ENCODE results near the gene TOGARAM1.
"Not testable (repeated sequence)": the region's sequence is repeated elsewhere in the genome, so short reads cannot be mapped to it uniquely, and the experiment has no call there.

TOGARAM1 gene

GRCh38 chr14:45038865-45039264 is 76.9 kb downstream of the TOGARAM1 start:
- no peak for DNase-seq (ENCODE audit: low spot score)

GRCh38 chr14:45039390-45039789 is 77.4 kb downstream of the TOGARAM1 start:
- DNase-seq (ENCODE audit: low spot score) = no peak

GRCh38 chr14:45041641-45042040 is 79.7 kb downstream of the TOGARAM1 start:
- DNase-seq (ENCODE audit: low spot score) = no peak

GRCh38 chr14:45044638-45045037 is 82.6 kb downstream of the TOGARAM1 start:
- DNase-seq (ENCODE audit: low spot score) = no peak

- no peak for DNase-seq (ENCODE audit: low spot score)
Measured at GRCh38 chr14:45048385-45048784, 86.4 kb downstream of the TOGARAM1 start.

GRCh38 chr14:45051180-45051579 is 89.2 kb downstream of the TOGARAM1 start:
- DNase-seq (ENCODE audit: low spot score) = no peak

GRCh38 chr14:45051896-45052295 is 89.9 kb downstream of the TOGARAM1 start:
- no peak for DNase-seq (ENCODE audit: low spot score)

- no peak for DNase-seq (ENCODE audit: low spot score)
Measured at GRCh38 chr14:45057349-45057748, 95.4 kb downstream of the TOGARAM1 start.

- DNase-seq (ENCODE audit: low spot score) = no peak
Measured at GRCh38 chr14:45057881-45058364, 95.9 kb downstream of the TOGARAM1 start.

GRCh38 chr14:45060551-45060950 is 98.6 kb downstream of the TOGARAM1 start:
- no peak for DNase-seq (ENCODE audit: low spot score)

- no peak for DNase-seq (ENCODE audit: low spot score)
Measured at GRCh38 chr14:45065540-45065939, 103.5 kb downstream of the TOGARAM1 start.

- no peak for DNase-seq (ENCODE audit: low spot score)
Measured at GRCh38 chr14:45065956-45066355, 104.0 kb downstream of the TOGARAM1 start.

- no peak for DNase-seq (ENCODE audit: low spot score)
Measured at GRCh38 chr14:45066667-45067066, 104.7 kb downstream of the TOGARAM1 start.

GRCh38 chr14:45068396-45068795 is 106.4 kb downstream of the TOGARAM1 start:
- DNase-seq (ENCODE audit: low spot score) = no peak

GRCh38 chr14:45070215-45070614 is 108.2 kb downstream of the TOGARAM1 start:
- DNase-seq (ENCODE audit: low spot score) = no peak

GRCh38 chr14:45072126-45072525 is 110.1 kb downstream of the TOGARAM1 start:
- DNase-seq (ENCODE audit: low spot score) = no peak

- DNase-seq (ENCODE audit: low spot score) = no peak
Measured at GRCh38 chr14:45073231-45073879, 111.4 kb downstream of the TOGARAM1 start.

GRCh38 chr14:45078323-45078722 is 116.3 kb downstream of the TOGARAM1 start:
- no peak for DNase-seq (ENCODE audit: low spot score)

- not testable (repeated sequence) for DNase-seq (ENCODE audit: low spot score)
Measured at GRCh38 chr14:45080416-45080968, 118.5 kb downstream of the TOGARAM1 start.

- not testable (repeated sequence) for DNase-seq (ENCODE audit: low spot score)
Measured at GRCh38 chr14:45081096-45081495, 119.1 kb downstream of the TOGARAM1 start.

- no peak for DNase-seq (ENCODE audit: low spot score)
Measured at GRCh38 chr14:45082420-45082819, 120.4 kb downstream of the TOGARAM1 start.

- DNase-seq (ENCODE audit: low spot score) = no peak
Measured at GRCh38 chr14:45083617-45083975, 121.6 kb downstream of the TOGARAM1 start.

GRCh38 chr14:45083976-45084722 is 122.2 kb downstream of the TOGARAM1 start, which contains the start of gene PRPF39:
Gene PRPF39, plus strand, starts transcription at chr14:45084116. Its CDS starts 11,124 bp downstream, at chr14:45095240.
- DNase-seq (ENCODE audit: low spot score) = peak; percentile 98

Data from germinal center (tissue), 1 donor.